Activated B cell treated with CpG ODN at 0.5 μM for 24 hours (primary cell): ENCODE measurements around the gene CROCC. TPM values are rescaled to one million over a fixed set of nuclear protein-coding genes. Genes with fewer than 3 reads are reported as not detected.
"Not testable (repeated sequence)": the region's sequence is repeated elsewhere in the genome, so short reads cannot be mapped to it uniquely, and the experiment has no call there.

ENCODE experiments used
- ATAC-seq: fragments of 200-7000 bp; cut with Tn5 transposase; one replicate; pipeline ENCODE4 v1.10.0; 2021; ENCODE audit warnings: low read depth, mild to moderate bottlenecking, moderate library complexity
- CTCF ChIA-PET: fragments of 350-600 bp; sonication (Branson Sonifier 250); formaldehyde crosslinking; loops from one replicate; lab custom pipeline; 2021; ENCODE audit warnings: antibody characterized with exemption; lab: Charles Lee
- POLR2A ChIA-PET: fragments of 350-600 bp; sonication (Branson Sonifier 250); formaldehyde crosslinking; loops from one replicate; lab custom pipeline; 2021; ENCODE audit warnings: antibody characterized with exemption; lab: Charles Lee
- DNase-seq: peaks from one replicate; pipeline ENCODE4 v3.0.0; 2022
- H3K27ac Mint-ChIP-seq: one replicate; pipeline ENCODE4 v1.8.0; 2020; ENCODE audit warnings: mixed read lengths
- H3K27me3 Mint-ChIP-seq: one replicate; pipeline ENCODE4 v1.8.0; 2021; ENCODE audit warnings: mixed read lengths
- H3K36me3 Mint-ChIP-seq: one replicate; pipeline ENCODE4 v1.8.0; 2021; ENCODE audit warnings: low read depth, mixed read lengths
- H3K4me1 Mint-ChIP-seq: one replicate; pipeline ENCODE4 v1.8.0; 2021; ENCODE audit warnings: mixed read lengths
- H3K4me3 Mint-ChIP-seq: one replicate; pipeline ENCODE4 v1.8.0; 2020; ENCODE audit warnings: mild to moderate bottlenecking, mixed read lengths
- H3K9me3 Mint-ChIP-seq: one replicate; pipeline ENCODE4 v1.8.0; 2020; ENCODE audit warnings: mixed read lengths
- CTCF ChIP-seq: fragments of 200-600 bp; IDR thresholded peaks from one replicate; pipeline ENCODE4 v1.8.0; 2022; ENCODE audit warnings: antibody characterized with exemption, mild to moderate bottlenecking
- intact Hi-C: fragments of 100-400 bp; cut with micrococcal nuclease; formaldehyde crosslinking; loops from one replicate; pipeline ENCODE4 v1.15.1; 2024
- total RNA-seq: library from RNA; stranded (reverse); gene quantifications from 2 replicates; pipeline ENCODE4 v1.2.3, GENCODE V29; 2022

The CROCC gene
- total RNA-seq, 1 donor from 2014 or later, result 30.4 TPM

- no peaks in the 10 kb centered on the region for H3K27me3 Mint-ChIP-seq
- no peak for TF ChIP-seq CTCF
- ChIA-PET POLR2A (interaction anchor here (0.6 to 1.1 kb wide), 2 partner anchors 15 to 210 kb away, joined by 3 to 8 read pairs; no protein-coding TSS in a partner anchor), CTCF (no interaction called here)
- ATAC-seq (no peak), DNase-seq (no peak)
- H3K36me3 Mint-ChIP-seq, result no peaks in the 10 kb centered on the region
- no peak overlapping the region for H3K4me3 Mint-ChIP-seq
- intact Hi-C loops, result no loop called here
- peaks cover 23% of the 10 kb centered on the region for H3K4me1 Mint-ChIP-seq
- no peaks in the 10 kb centered on the region for H3K9me3 Mint-ChIP-seq
- H3K27ac Mint-ChIP-seq, result no peak overlapping the region
Observed at GRCh38 chr1:16918371-16918770, 3.4 kb upstream of the CROCC start.

GRCh38 chr1:16918936-16919665 lies 2.6 kb upstream of the CROCC start:
- DNase-seq, H3K27me3 Mint-ChIP-seq, H3K36me3 Mint-ChIP-seq, ATAC-seq, H3K27ac Mint-ChIP-seq, intact Hi-C loops, H3K4me3 Mint-ChIP-seq, H3K9me3 Mint-ChIP-seq, CTCF ChIA-PET: not testable (repeated sequence)
- H3K4me1 Mint-ChIP-seq, result peaks cover 19% of the 10 kb centered on the region
- POLR2A ChIA-PET, result interaction anchor here (0.5 kb wide), 1 partner anchor 28 kb away, joined by 5 read pairs; no protein-coding TSS in a partner anchor

GRCh38 chr1:16920951-16921350 lies 780 bp upstream of the CROCC start:
- Mint-ChIP-seq H3K4me1 (peaks cover 11% of the 10 kb centered on the region), H3K27me3 (no peaks in the 10 kb centered on the region), H3K36me3 (no peaks in the 10 kb centered on the region), H3K9me3 (no peaks in the 10 kb centered on the region), H3K4me3 (no peak overlapping the region), H3K27ac (no peak overlapping the region)
- TF ChIP-seq CTCF, result no peak
- ChIA-PET POLR2A (interaction anchor here (1.4 kb wide), 1 partner anchor 16 kb away, joined by 6 read pairs; no protein-coding TSS in a partner anchor), CTCF (no interaction called here)
- no peak for DNase-seq
- intact Hi-C loops, result no loop called here
- no peak for ATAC-seq

GRCh38 chr1:16922466-16922865 lies 735 bp downstream of the CROCC start:
- Mint-ChIP-seq H3K9me3 (no peaks in the 10 kb centered on the region), H3K27me3 (no peaks in the 10 kb centered on the region), H3K27ac (no peak overlapping the region), H3K4me3 (no peak overlapping the region), H3K4me1 (peaks cover 9% of the 10 kb centered on the region), H3K36me3 (no peaks in the 10 kb centered on the region)
- ChIA-PET POLR2A (no interaction called here), CTCF (no interaction called here)
- TF ChIP-seq CTCF, result no peak
- intact Hi-C loops, result no loop called here
- DNase-seq (no peak), ATAC-seq (no peak)

- Mint-ChIP-seq H3K9me3 (no peaks in the 10 kb centered on the region), H3K4me1 (peaks cover 9% of the 10 kb centered on the region), H3K27me3 (no peaks in the 10 kb centered on the region), H3K4me3 (no peak overlapping the region), H3K36me3 (no peaks in the 10 kb centered on the region), H3K27ac (no peak overlapping the region)
- ChIA-PET POLR2A (no interaction called here), CTCF (no interaction called here)
- intact Hi-C loops, result no loop called here
- TF ChIP-seq CTCF, result no peak
- no peak for ATAC-seq
- DNase-seq, result no peak
Observed at GRCh38 chr1:16922885-16923431, 1.2 kb downstream of the CROCC start.
